ENCODE data around the gene SMIM5.

GRCh38 chr17:75626496-75627038 is 6.7 kb upstream of the SMIM5 start:
- TF ChIP-seq CTCF (IDR thresholded peaks at IDR 0.05) (no peak), POLR2A (IDR thresholded peaks at IDR 0.05) (no peak), POLR2AphosphoS5 (IDR thresholded peaks at IDR 0.05; ENCODE audit: insufficient read depth in 1 of 2, low read depth in 1 of 2) (no peak)
